GM21447 (cell line): ENCODE data around the gene TIMM44.

Source experiments
- ATAC-seq: cut with Tn5 transposase; IDR thresholded peaks from one replicate; pipeline ENCODE4 v1.9.1; 2021; ENCODE audit not compliant: unreplicated experiment

Gene TIMM44

DNA sequence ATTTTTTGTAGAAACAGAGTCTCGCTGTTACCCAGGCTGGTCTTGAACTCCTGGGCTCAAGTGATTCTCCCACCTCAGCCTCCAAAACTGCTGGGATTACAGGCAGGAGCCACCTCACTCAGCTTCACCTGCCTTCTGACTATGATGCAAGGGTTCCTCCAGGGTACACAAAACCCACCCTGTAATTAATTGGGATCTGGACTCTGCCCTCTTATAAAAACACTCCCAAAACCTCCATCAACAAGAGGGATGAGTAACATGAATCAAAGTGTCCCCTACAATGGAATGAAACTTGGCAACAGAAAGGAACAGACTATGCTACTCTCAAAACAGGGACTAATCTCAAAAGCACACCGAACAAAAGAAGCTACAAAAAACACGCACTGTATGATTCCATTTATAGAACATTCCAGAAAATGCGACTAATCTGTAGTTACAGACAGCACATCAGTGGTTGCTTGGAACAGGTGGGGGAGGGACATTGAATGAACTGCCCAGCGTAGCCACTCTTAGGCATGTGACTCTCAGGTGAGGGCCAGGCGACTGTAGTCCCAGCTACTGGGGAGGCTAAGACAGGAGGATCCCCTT, 66.1 kb downstream of the TIMM44 start:
- ATAC-seq, result no peak
